Transverse colon (tissue), 3 donors: ENCODE data around the gene PAPSS1.

Source experiments
- CTCF ChIP-seq, 5 experiments: fragments of 200-600 bp in 3 of 5; fragments of 450-650 bp in 2 of 5; sonication (generic) in 3 of 5; IDR thresholded peaks; 1 replicate in 2 of 5; 2 replicates in 3 of 5; pipeline ENCODE4 v1.5.1; 2016 to 2017; ENCODE audit warnings: antibody characterized with exemption in 5 of 5, inconsistent platforms in 3 of 5, mild to moderate bottlenecking in 2 of 5, moderate library complexity in 1 of 5
- EP300 ChIP-seq: sonication (generic); formaldehyde crosslinking; IDR thresholded peaks from one replicate; pipeline ENCODE4 v1.6.1; 2017; ENCODE audit warnings: antibody characterized with exemption, low read depth
- POLR2A ChIP-seq: fragments of 450-650 bp; IDR thresholded peaks from one replicate; pipeline ENCODE4 v1.6.1; 2016; ENCODE audit warnings: antibody characterized with exemption, mild to moderate bottlenecking, moderate library complexity

- TF ChIP-seq CTCF (IDR thresholded peaks at IDR 0.05), result no peak
- TF ChIP-seq EP300, result no peak
- TF ChIP-seq POLR2A, result no peak
Observed at GRCh38 chr4:107714256-107714655, 5.8 kb downstream of the PAPSS1 start.
